Progenitor cell of endocrine pancreas (in vitro differentiated cells): Measurements from ENCODE around the gene AHRR. TPM values are rescaled to one million over a fixed set of nuclear protein-coding genes. Genes with fewer than 3 reads are reported as not detected.
"Not testable (repeated sequence)": the region's sequence is repeated elsewhere in the genome, so short reads cannot be mapped to it uniquely, and the experiment has no call there.

Source experiments
- DNase-seq: peaks from one replicate; pipeline ENCODE4 v3.0.0; 2021; ENCODE audit warnings: low spot score; ENCODE audit not compliant: unreplicated experiment
- H3K27ac Mint-ChIP-seq: 2 replicates; pipeline ENCODE4 v1.8.0; 2021; ENCODE audit warnings: mild to moderate bottlenecking, moderate library complexity, mixed read lengths
- H3K27me3 Mint-ChIP-seq: 2 replicates; pipeline ENCODE4 v1.8.0; 2021; ENCODE audit warnings: mixed read lengths
- H3K36me3 Mint-ChIP-seq: 2 replicates; pipeline ENCODE4 v1.8.0; 2022; ENCODE audit warnings: mixed read lengths; ENCODE audit not compliant: insufficient read depth
- H3K4me1 Mint-ChIP-seq: 2 replicates; pipeline ENCODE4 v1.8.0; 2021; ENCODE audit warnings: low read depth, mixed read lengths
- H3K4me3 Mint-ChIP-seq: 2 replicates; pipeline ENCODE4 v1.8.0; 2021; ENCODE audit warnings: low read depth, mild to moderate bottlenecking, moderate library complexity, mixed read lengths
- H3K9me3 Mint-ChIP-seq: 2 replicates; pipeline ENCODE4 v1.8.0; 2021; ENCODE audit warnings: low read depth, mixed read lengths
- CTCF ChIP-seq: fragments of 200-600 bp; sonication (generic); IDR thresholded peaks from one replicate; pipeline ENCODE4 v1.5.0; 2021; ENCODE audit warnings: antibody characterized with exemption, mild to moderate bottlenecking; ENCODE audit not compliant: unreplicated experiment
- total RNA-seq: library from RNA; stranded (reverse); gene quantifications from 2 replicates; pipeline ENCODE4 v1.2.1, GENCODE V29; 2021

Gene AHRR
- total RNA-seq, 1 donor from 2014 or later = 1.3 TPM

- Mint-ChIP-seq H3K36me3 (no peaks in the 10 kb centered on the region), H3K9me3 (no peaks in the 10 kb centered on the region), H3K4me1 (no peaks in the 10 kb centered on the region), H3K27me3 (peaks cover 11% of the 10 kb centered on the region), H3K4me3 (no peak overlapping the region), H3K27ac (no peak overlapping the region)
- no peak for TF ChIP-seq CTCF
- DNase-seq = no peak
These were observed 161.5 kb downstream of the AHRR start for GRCh38 chr5:483011-483410.

- Mint-ChIP-seq H3K36me3 (no peaks in the 10 kb centered on the region), H3K9me3 (no peaks in the 10 kb centered on the region), H3K27me3 (peaks cover 11% of the 10 kb centered on the region), H3K4me1 (no peaks in the 10 kb centered on the region), H3K4me3 (no peak overlapping the region), H3K27ac (no peak overlapping the region)
- no peak for TF ChIP-seq CTCF
- no peak for DNase-seq
These were observed 162.1 kb downstream of the AHRR start for GRCh38 chr5:483434-484140.

- H3K36me3 Mint-ChIP-seq = no peaks in the 10 kb centered on the region
- H3K27ac Mint-ChIP-seq = no peak overlapping the region
- no peak for DNase-seq
- no peaks in the 10 kb centered on the region for H3K4me1 Mint-ChIP-seq
- no peak for TF ChIP-seq CTCF
- H3K27me3 Mint-ChIP-seq = peaks cover 11% of the 10 kb centered on the region
- H3K4me3 Mint-ChIP-seq = no peak overlapping the region
- no peaks in the 10 kb centered on the region for H3K9me3 Mint-ChIP-seq
These were observed 163.0 kb downstream of the AHRR start for GRCh38 chr5:484556-484955.

DNA sequence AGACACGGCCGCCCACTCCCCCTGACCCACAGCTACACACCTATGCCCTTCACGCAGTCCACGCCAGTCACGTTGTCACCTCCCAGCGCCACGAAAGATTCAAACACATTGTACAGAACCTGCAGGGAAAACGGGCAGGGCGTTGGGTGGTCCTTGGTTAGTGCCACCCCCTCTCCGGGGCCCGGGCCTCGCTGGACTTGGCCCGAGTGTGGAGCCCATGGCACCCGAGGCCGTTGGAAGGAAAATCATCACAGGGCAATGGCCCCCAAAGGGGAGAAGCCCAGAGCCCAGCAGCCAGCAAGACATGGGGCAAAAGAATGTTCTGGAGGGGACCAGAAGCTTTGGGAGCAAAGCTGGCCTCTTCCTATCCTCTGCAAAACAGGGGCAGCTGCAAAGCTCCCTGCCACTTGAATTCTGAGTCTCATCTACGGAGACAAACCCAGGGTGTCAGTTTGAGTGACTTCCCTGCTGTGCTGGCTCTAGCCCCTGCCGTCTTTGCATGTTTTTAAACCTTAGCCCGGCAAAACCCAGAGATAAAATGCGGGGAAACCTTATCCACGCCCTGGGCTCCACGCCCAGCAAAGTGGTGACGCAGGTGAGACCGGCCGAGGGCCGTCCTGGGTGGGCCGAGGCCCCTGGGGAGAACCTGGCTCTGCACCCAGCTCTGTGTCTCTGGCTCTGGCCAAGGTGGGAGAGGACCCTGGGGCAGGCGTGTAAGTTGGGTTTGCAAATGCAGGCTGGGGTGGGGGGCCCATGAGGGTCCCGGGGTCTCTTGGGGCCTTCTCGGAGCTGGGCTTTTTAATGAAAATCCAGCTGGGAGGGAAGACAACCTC lies 163.8 kb downstream of the AHRR start:
- no peak overlapping the region for H3K4me3 Mint-ChIP-seq
- no peaks in the 10 kb centered on the region for H3K36me3 Mint-ChIP-seq
- no peak for TF ChIP-seq CTCF
- no peak overlapping the region for H3K27ac Mint-ChIP-seq
- H3K27me3 Mint-ChIP-seq = peaks cover 11% of the 10 kb centered on the region
- H3K4me1 Mint-ChIP-seq = no peaks in the 10 kb centered on the region
- H3K9me3 Mint-ChIP-seq = no peaks in the 10 kb centered on the region
- DNase-seq = no peak

GRCh38 chr5:485946-486491 lies 164.5 kb downstream of the AHRR start:
- no peaks in the 10 kb centered on the region for H3K36me3 Mint-ChIP-seq
- no peak for TF ChIP-seq CTCF
- DNase-seq = no peak
- H3K27ac Mint-ChIP-seq = no peak overlapping the region
- H3K4me3 Mint-ChIP-seq = no peak overlapping the region
- peaks cover 11% of the 10 kb centered on the region for H3K27me3 Mint-ChIP-seq
- no peaks in the 10 kb centered on the region for H3K4me1 Mint-ChIP-seq
- no peaks in the 10 kb centered on the region for H3K9me3 Mint-ChIP-seq

DNA sequence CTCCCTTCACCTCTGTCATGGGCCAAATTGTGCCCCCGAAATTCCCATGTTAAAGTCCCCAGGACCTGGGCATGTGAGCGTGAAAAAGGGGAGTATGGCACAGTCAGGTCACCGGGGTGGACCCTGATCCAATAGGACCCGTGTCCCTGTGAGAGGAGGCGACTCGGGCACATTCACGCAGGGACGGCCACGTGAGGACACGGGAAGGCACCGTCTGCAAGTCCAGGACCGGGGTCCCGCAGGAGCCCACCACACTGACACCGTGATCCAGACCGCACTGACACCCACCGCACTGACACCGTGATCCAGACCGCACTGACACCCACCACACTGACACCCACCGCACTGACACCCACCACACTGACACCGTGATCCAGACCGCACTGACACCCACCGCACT lies 165.1 kb downstream of the AHRR start:
- not testable (repeated sequence) for H3K4me1 Mint-ChIP-seq, DNase-seq, H3K4me3 Mint-ChIP-seq, H3K36me3 Mint-ChIP-seq, H3K9me3 Mint-ChIP-seq, H3K27ac Mint-ChIP-seq
- peaks cover 11% of the 10 kb centered on the region for H3K27me3 Mint-ChIP-seq
